HG03432 (cell line): Measurements from ENCODE around the gene ZNF35.
A peak's percentile ranks its signal among the peaks of the same experiment; 100 is the strongest.
"Not testable (repeated sequence)": the region's sequence is repeated elsewhere in the genome, so short reads cannot be mapped to it uniquely, and the experiment has no call there.

ENCODE experiments used
- ATAC-seq: cut with Tn5 transposase; IDR thresholded peaks from one replicate; pipeline ENCODE4 v1.9.1; 2021; ENCODE audit warnings: mild to moderate bottlenecking, moderate library complexity; ENCODE audit not compliant: unreplicated experiment

ZNF35 gene

DNA sequence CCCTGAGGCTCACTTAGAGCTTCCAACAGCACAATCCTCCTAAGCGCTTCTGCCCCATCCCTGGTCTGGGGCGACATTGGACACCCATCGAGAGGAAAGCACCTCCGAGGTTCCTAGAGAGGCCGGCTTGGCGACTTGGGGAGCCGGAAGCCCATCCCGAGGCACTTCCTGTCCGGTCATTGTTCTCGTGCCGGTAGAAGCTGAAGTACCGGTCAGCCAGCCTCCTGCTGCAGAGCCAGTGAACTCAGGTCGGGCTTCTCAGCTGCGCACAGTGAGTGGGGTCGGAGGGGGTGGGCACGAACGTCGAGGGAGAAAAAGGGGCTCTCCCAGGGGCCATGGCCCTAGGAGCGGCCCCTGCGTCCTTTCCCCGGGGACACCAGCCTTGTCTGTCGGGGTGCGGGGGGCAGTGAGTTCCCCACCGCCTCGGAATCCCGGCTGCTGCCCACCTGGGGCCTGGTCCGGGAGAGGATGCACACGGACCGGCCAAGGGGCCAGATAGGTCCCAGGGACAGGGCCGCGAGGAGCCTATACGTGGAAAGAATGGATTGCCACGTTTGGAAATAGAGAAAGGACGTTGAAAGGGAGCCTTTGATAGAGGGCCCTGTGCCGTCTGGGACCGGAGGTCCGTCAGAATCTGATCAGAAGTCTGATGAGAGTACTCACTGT, at the start of gene ZNF35:
TSS of gene ZNF35 (plus strand) at position 169 of the 666 bp plus-strand sequence. CDS start 2,336 bp downstream, outside the sequence.
- peak; percentile 97 for ATAC-seq

DNA sequence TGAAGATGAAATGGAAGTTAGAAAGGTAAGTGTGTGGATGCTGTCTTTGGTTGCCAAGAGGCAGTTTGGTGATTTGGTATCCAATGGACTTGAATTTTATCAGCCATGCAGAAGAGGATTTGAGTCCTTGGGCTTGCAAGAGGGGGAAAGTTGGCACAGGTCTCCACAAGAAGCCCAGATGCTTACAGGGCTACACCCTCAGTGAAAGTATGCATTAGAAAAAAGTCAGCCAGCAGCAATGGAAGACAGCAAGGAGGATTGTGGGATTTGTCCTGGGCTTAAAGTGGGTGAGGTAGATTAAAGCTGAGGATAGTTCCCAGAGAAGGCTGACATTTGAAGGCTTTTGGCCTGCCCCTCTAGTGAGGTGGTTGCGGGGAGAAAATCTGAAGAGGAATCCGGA, 46.8 kb upstream of the ZNF35 start:
- no peak for ATAC-seq

DNA sequence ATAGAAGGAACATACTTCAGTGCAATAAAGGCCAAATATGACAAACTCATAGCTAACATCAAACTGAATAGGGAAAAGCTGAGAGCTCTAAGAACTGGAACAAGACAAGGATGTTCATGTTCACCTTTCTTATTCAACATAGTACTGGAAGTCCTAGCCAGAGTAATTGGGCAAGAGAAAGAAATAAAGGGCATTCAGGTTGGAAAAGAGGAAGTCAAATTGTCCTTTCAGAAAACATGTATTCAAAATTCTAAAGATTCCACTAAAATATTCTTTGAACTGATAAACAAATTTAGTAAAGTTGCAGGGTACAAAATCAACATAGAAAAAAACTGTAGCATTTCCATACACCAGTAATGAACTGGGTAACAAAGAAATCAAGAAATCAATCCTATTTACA, 35.9 kb upstream of the ZNF35 start:
- no peak for ATAC-seq

GRCh38 chr3:44624749-44625480, 23.6 kb upstream of the ZNF35 start, which contains the start of gene ZNF197:
Gene ZNF197 (plus strand): TSS chr3:44625036. CDS start chr3:44629155, 4,119 bp downstream.
- peak; percentile 97 for ATAC-seq

DNA sequence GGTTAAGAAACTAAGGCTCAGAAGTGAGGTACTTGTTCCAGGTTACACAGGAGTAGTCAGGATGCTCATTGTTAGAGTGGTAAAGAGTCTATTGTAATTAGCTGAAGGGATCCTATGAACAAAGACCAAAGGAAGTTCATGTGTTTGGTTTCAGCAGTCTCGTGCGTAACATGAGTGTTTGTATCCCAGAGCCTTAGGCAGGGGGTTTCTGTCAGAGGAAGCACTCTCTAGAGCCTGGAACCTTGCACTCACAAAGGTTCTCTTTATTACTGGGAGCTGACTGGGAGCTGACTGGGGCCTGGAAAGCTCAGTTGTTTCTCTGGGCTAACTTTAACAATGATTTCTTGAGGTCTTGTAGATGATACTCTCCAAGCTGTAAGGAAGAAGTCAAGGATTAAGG, 19.8 kb upstream of the ZNF35 start:
- no peak for ATAC-seq

GRCh38 chr3:44632193-44632592, 16.3 kb upstream of the ZNF35 start:
- ATAC-seq: no peak

GRCh38 chr3:44642337-44642736, 6.2 kb upstream of the ZNF35 start:
- no peak for ATAC-seq

DNA sequence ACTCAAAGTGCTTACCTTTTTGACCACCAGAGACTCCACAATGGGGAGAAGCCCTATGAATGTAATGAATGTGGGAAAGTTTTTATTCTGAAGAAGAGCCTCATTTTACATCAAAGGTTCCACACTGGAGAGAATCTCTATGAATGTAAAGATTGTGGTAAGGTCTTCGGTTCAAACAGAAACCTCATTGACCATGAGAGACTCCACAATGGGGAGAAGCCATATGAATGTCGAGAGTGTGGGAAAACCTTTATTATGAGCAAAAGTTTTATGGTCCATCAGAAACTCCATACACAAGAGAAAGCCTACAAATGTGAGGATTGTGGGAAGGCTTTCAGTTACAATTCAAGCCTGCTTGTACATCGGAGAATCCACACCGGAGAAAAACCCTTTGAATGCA, 5.5 kb upstream of the ZNF35 start:
- ATAC-seq: no peak

DNA sequence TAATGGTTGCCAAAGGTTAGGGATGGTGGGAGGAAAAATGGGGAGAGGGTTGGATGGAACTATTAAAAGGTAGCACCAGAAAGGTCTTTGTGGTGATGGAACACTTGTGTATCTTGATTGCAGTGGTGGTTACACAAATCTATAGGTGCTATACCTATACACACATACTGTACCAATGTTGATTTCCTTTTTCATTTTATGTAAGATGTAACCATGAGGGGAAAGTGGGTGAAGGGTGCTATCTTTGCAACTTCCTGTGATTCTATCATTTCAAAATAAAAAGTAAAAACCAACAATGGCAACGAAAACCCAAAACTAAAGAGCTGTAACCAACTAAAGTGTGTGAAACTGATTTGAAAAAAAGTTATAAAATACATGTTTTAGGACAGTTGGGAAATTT, 761 bp upstream of the ZNF35 start:
- ATAC-seq: no peak

GRCh38 chr3:44649709-44650108, 1.2 kb downstream of the ZNF35 start:
- no peak for ATAC-seq

DNA sequence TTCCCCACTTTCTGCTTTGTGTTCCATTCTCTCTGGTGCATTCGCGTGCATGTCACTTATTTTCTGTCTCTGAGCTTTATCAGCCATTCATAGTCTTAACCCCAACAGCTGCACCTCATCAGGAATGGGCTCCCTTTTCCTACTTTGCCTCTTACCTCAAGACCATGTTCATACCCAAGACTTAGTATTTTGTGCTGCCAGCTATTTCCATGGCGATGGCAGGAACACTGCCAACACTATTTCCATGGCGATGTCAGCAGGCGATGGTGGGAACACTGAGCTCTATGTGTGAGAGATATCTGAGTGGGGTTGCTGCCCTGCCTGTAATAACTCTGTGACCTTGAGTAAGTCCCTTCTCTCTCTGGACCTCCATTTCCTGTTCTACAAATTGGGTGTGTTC, 5.5 kb downstream of the ZNF35 start:
- no peak for ATAC-seq

GRCh38 chr3:44659015-44659414, 10.5 kb downstream of the ZNF35 start:
- no peak for ATAC-seq

- ATAC-seq: no peak
Measured at GRCh38 chr3:44659434-44659833, 10.9 kb downstream of the ZNF35 start.

- ATAC-seq: no peak
Measured at GRCh38 chr3:44661189-44661588, 12.7 kb downstream of the ZNF35 start.

GRCh38 chr3:44665173-44665572, 16.6 kb downstream of the ZNF35 start:
- ATAC-seq: no peak

- no peak for ATAC-seq
Measured at GRCh38 chr3:44666346-44666745, 17.8 kb downstream of the ZNF35 start.

DNA sequence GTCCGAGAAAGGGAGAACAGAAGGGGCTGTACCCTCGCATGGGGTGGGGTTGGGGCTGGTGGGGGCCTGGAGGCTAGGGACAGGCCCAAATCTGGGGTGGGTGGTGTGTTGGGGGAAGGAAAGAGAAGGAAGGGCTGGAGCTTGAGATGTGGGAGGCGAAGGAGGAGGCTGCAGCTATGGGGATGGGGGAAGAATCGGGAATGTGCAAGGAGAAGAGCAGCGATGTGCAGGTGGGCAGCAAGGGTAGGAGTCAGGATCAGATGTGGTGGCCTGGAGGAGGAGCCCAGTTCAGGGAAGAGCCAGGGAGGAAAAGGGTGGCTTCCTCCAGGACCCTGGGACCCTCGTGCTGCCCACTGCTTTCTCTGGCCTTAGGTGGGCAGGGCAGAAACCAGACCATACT, 21.2 kb downstream of the ZNF35 start:
- ATAC-seq: no peak

DNA sequence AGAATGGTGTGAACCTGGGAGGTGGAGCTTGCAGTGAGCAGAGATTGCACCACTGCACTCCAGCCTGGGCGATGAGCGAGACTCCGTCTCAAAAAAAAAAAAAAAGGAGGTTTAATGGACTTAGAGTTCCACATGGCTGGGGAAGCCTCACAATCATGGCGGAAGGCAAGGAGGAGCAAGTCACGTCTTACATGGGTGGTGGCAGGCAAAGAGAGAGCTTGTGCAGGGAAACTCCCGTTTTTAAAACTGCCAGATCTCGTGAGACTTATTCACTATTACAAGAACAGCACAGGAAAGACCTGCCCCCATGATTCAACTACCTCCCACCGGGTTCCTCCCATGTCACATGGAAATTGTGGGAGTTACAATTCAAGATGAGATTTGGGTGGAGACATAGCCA, 24.9 kb downstream of the ZNF35 start:
- not testable (repeated sequence) for ATAC-seq

DNA sequence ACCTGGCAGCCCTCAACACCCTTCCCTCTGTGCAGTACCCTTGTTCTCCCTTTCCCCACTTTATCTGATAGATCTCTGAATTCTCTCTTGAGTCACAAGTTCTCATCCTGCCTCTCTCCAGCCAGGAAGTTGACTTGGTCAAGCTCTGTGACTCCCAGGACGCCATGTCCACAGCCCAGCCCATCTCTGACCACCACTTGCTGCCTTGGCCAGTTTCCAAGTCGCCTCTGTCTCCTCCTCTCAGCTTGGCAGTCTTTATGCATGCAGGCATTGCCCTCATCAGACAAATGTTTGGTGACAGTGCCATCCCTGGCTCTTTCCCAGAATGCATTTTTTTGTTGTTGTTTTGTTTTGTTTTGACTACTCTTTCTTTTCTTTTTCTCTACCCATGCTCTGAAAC, 25.7 kb downstream of the ZNF35 start:
- no peak for ATAC-seq

GRCh38 chr3:44678480-44679116, 30.1 kb downstream of the ZNF35 start:
- no peak for ATAC-seq

DNA sequence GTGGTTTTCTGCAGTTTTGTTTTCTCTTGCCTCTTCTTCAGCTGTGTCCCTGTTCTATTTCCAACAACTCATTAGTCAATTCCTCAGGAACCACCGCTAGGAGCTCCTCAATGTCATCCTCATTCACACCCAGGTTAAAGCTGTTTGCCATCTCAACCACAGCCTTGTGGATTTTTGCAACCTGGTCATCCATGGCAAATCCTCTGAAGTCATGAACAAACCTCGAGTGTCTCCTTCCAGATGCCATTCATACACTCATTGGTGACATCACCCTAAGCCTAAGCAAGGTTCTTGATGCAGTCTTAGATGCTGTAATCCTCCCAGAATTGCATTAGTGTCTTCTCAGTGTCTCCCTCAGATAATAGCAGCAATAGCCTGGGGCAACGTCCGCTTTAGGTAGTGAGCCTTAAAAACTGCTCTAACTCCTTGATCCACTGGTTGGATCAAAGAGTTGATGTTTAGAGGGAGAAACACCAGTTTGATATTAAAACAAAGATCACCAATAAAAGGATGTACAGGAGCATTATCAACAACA, 32.5 kb downstream of the ZNF35 start:
- no peak for ATAC-seq
